Measurements from ENCODE around the gene AGL.
"Not testable (repeated sequence)": the region's sequence is repeated elsewhere in the genome, so short reads cannot be mapped to it uniquely, and the experiment has no call there.

The AGL gene

GRCh38 chr1:99849744-99850458, at the start of gene AGL:
Gene AGL (plus strand): TSS chr1:99850361. CDS start chr1:99851043, 682 bp downstream.
- DNase-seq (ENCODE audit: low spot score), result peak; percentile 70

DNA sequence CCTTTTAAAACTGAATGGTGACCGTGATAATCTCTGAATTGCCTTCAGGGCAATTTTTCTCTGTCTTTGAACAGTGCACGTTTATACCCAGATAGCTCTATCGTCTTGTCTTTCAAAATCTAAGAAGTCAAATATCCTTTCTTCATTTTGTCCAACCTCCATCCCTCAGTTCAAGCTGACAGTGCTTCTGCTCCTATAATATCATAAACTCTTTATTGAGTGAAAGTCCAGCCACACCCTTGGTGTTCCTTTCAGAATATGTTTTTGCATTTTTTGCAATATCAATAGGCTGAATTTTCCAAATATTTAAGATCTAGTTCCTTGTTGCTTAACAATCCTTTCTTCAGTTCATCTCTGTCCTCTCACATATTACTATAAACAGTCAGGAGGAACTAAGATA, 48.6 kb upstream of the AGL start:
- no peak for DNase-seq (ENCODE audit: low spot score)

DNA sequence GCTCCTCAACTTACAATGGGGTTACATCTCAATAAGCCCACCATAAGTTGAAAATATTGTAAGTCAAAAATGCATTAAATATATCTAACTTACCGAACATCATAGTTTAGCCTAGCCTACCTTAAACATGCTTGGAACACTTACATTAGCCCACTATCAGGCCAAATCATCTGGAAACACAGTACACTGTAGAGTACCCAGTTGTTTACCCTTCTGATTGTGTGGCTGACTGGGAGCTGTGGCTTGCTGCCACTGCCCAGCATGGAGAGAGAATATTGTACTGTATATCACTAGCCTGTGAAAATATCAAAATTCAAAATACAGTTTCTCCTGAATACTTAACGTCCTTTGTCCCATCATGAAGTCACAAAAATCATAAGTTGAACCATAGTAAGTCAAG, 43.3 kb upstream of the AGL start:
- DNase-seq (ENCODE audit: low spot score), result no peak

DNA sequence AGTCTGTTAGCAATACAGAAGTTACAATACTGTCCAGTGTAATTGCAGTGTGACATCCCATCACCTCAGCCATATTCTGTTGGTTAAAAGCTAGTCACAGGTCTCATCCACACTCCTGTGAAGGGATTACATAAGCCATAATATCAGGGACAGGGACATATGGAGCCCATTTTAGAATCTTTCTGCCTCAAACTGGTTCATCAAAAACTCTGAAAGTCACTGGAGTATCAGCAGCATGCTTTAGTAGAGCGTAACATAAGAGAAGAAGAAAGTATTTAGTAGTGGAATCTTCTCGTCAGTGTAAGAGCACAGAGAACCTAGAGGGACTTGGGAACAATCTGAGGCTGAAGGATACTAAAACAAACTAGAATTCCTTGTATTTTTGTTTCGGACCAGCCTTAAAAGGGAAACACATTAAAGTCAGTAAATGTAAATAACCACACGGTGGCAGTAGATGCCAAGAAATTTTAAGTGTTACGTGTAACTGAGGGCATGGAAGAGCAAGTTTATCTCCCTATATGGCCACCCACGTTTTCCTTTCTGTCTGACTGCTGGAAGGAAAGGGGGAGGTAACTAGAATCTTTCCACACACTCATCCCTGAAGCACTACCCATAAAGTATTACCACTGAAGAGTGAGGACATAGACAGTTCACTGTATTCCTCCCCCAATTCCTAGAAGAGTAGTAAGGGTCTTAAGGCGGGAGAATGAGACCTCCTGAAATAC, 41.6 kb upstream of the AGL start:
- peak; percentile 75 for DNase-seq (ENCODE audit: low spot score)

- no peak for DNase-seq (ENCODE audit: low spot score)
These were observed 39.1 kb upstream of the AGL start for GRCh38 chr1:99811075-99811474.

GRCh38 chr1:99811747-99812146, 38.4 kb upstream of the AGL start:
- DNase-seq (ENCODE audit: low spot score), result no peak

GRCh38 chr1:99814373-99814900, 35.7 kb upstream of the AGL start:
- DNase-seq (ENCODE audit: low spot score), result no peak

DNA sequence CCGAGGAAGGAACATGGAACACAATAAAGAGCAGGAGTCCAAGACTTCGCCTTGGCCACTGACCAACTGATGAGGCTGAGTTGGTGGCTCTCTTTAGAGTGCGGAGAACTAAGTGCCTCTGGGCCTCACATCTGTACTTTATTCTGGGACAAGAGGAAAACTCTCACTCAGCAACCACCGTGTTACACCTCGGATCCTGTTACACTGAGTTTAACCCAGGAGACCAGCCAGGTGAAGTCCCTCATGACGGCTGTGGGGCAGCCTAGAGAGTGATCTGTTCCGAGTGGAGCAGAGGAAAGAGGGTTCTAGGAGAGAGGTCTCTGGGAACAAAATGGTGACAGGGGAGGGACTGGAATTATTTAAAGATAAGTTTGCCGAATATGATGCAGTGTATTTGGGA, 33.5 kb upstream of the AGL start:
- DNase-seq (ENCODE audit: low spot score), result no peak

DNA sequence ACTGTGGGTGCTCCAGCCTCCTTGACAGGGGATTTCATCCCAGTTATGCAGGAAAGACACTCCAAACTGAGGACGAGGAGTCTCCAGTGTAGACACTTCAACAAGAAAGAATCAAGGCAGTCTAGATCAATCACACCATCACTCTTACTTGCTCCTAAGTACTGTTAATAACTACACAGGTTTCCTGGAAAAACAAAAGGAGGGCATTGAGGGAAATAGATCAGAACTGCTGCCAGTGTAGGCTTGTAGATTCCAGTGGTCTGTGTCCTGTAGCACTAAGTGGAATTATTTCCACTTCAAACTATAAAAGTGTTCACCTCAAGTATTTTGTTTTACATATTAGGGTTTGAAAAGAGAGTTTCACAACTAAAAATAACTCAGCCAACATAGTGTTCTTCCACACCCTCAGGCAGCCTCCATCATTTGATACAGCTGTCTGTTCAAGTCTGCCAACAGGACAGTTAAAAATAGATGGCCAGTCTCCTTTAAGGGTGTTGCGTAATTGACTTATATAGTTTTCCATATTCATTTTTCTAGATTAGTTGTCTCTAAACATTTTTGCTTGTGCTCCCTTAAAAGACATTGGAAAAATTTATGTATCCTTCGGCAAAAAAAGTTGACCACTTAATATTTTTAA, 32.0 kb upstream of the AGL start:
- DNase-seq (ENCODE audit: low spot score), result no peak

- no peak for DNase-seq (ENCODE audit: low spot score)
These were observed 29.6 kb upstream of the AGL start for GRCh38 chr1:99820546-99820945.

DNA sequence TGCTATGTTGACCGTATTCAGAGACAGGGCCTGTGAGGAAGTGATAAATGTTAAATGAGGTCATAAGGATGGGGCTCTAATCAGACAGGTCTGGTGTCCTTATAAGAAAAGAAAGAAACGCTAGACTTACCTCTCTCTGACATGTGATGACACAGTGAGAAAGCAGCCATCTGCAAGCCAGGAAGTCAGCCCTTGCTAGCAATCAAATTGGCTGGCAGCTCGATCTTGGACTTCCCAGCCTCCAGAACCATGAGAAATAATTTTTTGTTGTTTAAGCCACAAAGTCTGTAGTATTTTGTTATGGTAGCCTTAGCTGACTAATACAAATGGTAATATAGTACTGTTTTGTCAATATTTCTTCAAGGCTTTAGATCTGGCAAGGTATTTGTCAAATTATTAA, 25.1 kb upstream of the AGL start:
- DNase-seq (ENCODE audit: low spot score), result no peak

- DNase-seq (ENCODE audit: low spot score), result no peak
These were observed 24.5 kb upstream of the AGL start for GRCh38 chr1:99825702-99826101.

DNA sequence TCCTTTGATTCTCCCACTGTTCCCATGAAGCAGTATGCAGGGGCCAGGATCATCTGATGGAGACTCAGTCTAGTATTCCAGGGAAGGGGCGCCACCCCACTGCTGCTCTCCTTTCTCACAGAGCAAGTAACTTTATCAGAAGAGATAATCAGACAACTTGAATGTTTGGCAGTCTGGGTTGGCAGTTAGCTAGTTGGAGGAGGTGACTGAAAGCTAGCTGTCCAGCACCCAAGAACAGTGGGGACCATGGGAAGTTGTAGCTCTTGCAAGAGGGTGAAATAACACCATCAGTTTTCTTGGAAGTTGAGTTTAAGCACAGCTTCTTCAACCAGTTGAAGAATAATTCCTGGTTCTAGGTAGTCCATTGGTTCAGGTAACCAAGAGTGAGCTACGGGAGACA, 22.2 kb upstream of the AGL start:
- DNase-seq (ENCODE audit: low spot score), result no peak

- DNase-seq (ENCODE audit: low spot score), result no peak
These were observed 20.9 kb upstream of the AGL start for GRCh38 chr1:99829269-99829668.

DNA sequence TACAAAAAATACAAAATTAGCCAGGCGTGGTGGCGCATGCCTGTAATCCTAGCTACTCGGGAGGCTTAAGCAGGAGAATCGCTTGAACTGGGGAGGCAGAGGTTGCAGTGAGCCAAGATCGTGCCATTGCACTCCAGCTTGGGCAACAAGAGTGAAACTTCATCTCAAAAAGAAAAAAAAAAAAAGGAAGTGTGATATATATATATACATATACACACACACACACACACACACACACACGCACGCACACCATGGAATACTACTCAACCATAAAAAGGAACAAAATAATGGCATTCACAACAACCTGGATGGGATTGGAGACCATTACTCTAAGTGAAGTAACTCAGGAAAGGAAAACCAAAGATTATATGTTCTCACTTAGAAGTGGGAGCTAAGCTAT, 16.2 kb upstream of the AGL start:
- DNase-seq (ENCODE audit: low spot score), result not testable (repeated sequence)

GRCh38 chr1:99836171-99837103, 13.7 kb upstream of the AGL start:
- not testable (repeated sequence) for DNase-seq (ENCODE audit: low spot score)

- not testable (repeated sequence) for DNase-seq (ENCODE audit: low spot score)
These were observed 9.8 kb upstream of the AGL start for GRCh38 chr1:99840353-99840752.

- peak; percentile 49 for DNase-seq (ENCODE audit: low spot score)
These were observed 6.4 kb upstream of the AGL start for GRCh38 chr1:99843760-99844159.

DNA sequence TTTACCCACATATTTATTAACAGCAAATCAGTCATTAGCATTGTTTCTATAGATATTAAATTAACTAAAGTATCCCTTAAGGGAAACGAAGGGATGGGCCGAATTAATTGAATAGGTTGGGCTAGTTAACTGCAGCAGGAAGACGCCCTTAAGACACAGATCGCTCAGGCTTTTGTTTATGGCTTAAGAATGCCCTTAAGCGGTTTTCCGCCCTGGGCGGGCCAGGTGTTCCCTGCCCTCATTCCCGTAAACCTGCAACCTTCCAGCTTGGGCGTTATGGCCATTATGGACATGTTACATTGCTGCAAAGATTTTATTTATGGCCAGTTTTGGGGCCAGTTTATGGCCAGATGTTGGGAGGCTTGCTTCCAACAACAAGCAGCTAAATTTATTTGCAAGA, 5.0 kb upstream of the AGL start:
- not testable (repeated sequence) for DNase-seq (ENCODE audit: low spot score)

GRCh38 chr1:99849413-99849743, 783 bp upstream of the AGL start:
- no peak for DNase-seq (ENCODE audit: low spot score)

- DNase-seq (ENCODE audit: low spot score), result no peak
These were observed 514 bp downstream of the AGL start for GRCh38 chr1:99850459-99851291.
